Prostate gland (tissue), 2 donors: ENCODE results near the gene MORC2.

ENCODE experiments used
- POLR2A ChIP-seq: fragments of 450-650 bp; IDR thresholded peaks from one replicate; pipeline ENCODE4 v1.6.1; 2016; ENCODE audit warnings: antibody characterized with exemption, mild to moderate bottlenecking
- POLR2AphosphoS5 ChIP-seq: sonication (generic); formaldehyde crosslinking; IDR thresholded peaks from one replicate; pipeline ENCODE4 v1.6.1; 2017; ENCODE audit warnings: antibody characterized with exemption
- TF ChIP-seq, protein P1 (sequence below), 4 experiments: fragments of 200-600 bp in 2 of 4; fragments of 450-650 bp in 2 of 4; sonication (generic) in 2 of 4; IDR thresholded peaks; 1 replicate in 3 of 4; 2 replicates in 1 of 4; pipeline ENCODE4 v1.5.1; 2016 to 2019; ENCODE audit warnings: antibody characterized with exemption in 4 of 4, mild to moderate bottlenecking in 2 of 4, moderate library complexity in 2 of 4

DNA sequence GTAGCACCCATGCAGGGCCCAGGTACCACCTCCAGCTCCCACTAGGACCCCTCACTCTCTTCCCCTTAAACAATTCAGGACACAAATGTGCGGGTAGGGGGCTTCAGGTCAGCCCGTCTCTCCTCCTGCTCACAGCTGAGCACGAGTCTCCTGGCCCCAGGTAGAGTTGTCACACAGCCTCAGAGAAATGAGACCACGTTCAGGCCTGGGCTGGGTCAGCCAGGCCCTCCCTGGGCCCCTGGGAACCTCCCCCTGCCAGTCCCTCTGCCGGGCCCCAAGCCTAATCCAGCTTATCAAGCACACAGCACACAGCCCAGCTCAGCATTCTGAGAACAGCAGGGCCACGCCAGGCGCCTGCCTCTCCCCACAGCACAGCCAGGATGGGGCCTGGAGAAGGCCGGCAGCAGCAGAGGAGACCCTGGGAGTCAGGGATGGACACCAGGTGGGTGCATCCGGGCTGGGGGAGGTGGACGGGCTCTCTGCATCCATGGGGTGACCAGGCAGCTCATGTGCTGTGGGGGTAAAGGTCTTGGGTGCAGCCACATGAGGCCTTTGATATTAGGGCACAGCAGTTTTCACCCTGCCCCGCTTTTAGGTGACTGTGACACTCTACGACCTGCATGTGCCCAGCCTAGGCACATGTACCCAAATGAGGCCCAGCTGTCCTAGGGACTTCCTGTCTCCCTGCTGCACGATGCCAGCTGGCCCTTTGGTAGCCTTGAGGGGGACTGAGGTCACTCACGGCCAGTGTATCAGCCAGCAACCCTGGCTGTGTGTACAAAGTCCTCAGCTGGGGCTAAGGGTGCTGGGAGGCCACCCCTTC lies 87.0 kb downstream of the MORC2 start:
- TF ChIP-seq POLR2AphosphoS5 (no peak), POLR2A (no peak)
- TF ChIP-seq, protein P1, sequence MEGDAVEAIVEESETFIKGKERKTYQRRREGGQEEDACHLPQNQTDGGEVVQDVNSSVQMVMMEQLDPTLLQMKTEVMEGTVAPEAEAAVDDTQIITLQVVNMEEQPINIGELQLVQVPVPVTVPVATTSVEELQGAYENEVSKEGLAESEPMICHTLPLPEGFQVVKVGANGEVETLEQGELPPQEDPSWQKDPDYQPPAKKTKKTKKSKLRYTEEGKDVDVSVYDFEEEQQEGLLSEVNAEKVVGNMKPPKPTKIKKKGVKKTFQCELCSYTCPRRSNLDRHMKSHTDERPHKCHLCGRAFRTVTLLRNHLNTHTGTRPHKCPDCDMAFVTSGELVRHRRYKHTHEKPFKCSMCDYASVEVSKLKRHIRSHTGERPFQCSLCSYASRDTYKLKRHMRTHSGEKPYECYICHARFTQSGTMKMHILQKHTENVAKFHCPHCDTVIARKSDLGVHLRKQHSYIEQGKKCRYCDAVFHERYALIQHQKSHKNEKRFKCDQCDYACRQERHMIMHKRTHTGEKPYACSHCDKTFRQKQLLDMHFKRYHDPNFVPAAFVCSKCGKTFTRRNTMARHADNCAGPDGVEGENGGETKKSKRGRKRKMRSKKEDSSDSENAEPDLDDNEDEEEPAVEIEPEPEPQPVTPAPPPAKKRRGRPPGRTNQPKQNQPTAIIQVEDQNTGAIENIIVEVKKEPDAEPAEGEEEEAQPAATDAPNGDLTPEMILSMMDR (IDR thresholded peaks at IDR 0.05), result no peak
